NCI-H510A treated with DMSO at 0.1 percent for 48 hours (cell line): ENCODE measurements around the gene ANK2.

Source experiments
- DNase-seq: peaks from one replicate; lab custom pipeline; 2025; lab: John Stamatoyannopoulos, UW

ANK2 gene

DNA sequence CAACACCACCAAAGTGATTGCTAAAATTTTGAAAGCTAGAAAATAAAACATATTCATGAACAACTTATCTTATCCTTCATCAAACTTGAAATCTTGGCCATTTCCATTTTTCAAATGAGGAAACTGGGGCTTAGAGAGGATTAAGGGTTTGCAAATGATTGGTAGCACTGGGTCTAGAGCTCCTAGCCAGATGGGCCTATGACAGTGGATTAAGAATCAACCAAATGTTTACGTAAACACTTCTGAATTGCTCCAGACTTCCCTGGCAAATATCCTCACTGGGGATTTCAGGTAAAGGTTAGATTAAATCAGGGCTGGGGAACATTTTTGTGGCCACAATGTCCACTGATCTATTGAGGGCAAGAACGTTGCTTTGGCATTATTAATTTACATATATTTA is 241.2 kb downstream of the ANK2 start:
- no peak for DNase-seq

DNA sequence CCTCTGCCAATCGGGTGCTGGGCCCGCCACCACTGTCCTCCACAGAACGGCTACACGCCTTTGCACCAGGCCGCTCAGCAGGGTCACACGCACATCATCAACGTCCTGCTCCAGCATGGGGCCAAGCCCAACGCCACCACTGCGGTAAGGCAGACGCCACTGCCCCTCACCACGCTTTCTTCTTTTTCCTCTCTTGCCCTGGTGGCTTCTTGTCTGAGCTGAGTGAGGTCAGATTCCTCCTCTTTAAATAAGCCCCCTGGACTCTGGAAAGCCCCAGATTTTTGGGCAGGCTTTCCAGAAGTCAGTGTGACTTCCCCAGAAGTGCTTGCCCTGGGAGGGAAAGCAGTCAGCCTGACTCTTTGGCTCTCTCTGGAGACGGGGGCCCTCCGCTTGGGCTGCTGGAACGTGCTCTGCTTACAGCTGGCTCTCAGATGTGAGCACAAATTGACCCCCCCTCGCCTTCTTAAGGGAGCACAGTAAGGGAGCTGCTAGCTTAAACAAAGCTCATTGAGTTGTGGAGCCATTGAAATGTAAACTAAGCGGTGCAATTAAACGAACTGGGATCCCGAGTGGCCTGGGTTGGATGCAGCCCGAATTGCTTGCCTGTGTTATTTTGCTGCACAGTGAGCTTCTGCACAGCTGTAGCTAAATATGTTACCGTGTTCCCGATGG is 243.1 kb downstream of the ANK2 start:
- peak; percentile 3 for DNase-seq

DNA sequence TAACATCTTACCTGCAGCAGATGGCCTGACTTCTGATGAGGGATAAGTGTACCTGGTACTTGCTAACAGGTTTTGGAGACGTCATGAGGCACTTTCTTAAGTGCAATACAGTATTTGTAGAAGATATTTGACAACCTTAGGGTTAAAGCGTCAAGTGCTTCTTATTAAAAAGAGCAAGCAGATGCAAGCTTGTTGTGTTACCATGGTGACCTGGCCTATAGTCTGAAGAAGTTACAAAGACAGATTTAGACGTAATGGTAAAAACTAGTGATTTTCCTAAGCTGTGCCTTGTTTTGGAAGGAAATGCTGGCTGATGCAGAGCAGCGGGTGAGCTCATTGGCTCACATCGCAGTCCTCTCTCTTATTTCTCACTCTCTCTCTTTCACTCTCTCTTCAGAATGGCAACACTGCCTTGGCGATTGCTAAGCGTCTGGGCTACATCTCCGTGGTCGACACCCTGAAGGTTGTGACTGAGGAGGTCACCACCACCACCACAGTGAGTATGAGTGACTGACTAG is 243.6 kb downstream of the ANK2 start:
- DNase-seq = no peak

DNA sequence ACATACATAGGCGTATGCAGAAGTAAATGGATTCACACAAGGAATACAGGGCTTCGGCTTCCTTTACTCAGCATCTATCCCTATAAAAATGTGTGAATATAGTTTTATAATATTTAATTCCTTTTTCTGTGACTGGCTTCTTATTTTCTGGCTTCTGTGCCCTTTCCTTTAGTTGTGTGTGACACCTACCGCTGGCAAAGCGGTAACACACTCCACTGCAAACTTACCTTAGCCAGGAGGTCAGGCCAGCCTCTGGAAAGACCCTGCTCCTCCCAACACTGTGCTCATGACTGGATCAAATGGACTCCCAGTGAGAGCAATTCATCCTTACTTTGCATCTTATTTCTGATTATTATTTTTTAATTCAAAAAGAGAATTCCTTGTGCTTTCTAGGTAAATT is 244.2 kb downstream of the ANK2 start:
- no peak for DNase-seq

DNA sequence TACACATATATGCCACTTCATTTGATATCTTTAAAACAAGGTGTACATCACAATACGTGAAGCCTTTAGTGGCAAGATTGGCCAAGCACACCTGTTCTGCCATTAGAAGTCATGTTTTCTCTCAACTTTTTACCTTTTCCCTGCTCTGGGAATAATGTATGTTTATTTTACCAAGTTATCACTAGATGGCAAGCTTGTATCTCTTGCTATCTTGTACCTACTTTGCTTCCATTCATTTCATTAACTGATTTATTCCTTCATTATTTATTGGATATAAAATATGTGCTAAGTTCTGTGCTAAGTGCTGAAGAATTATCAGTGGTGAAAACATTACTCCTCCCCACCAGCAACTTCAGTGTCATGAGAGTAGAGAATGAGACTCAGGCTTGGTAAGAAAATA is 245.5 kb downstream of the ANK2 start:
- no peak for DNase-seq

DNA sequence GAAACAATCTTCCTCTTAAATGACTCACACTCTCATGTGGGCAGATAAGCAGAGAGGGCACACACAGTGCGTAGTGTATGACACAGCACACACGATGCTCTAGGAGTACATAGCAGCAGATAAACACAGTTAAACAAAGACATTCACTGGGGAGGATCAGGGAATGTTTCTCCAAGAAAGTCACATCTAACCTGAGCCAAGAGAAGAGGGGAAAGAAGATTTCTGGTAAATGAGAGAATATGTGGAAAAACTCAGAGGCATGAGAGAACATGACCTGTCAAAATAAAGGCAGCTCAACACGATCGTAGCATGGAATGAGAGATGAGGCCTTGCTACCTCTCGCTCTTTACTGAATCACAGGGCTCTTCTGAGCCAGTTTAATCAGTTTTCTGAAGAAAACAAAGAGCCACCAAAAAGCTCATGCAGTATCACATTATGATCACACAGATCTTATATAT is 251.0 kb downstream of the ANK2 start:
- DNase-seq = no peak

DNA sequence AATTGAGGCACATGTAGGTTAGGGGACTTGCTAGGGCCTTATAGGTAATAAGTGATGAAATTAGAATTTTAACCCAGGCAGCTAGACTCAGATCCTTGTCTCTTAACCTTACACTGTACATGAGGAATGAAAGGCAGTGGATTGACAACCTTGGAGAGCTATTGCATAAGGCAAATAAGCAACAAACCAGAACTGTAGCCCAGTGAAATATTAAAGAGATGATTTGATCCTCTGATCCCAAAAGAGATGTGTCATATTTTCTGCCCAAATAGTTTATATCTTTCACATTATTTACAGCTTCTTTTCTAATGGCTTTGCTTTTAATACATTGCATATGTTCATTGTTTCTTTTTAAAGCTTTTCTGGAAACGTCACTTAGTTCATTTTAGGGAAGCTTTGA is 252.6 kb downstream of the ANK2 start:
- DNase-seq = no peak

DNA sequence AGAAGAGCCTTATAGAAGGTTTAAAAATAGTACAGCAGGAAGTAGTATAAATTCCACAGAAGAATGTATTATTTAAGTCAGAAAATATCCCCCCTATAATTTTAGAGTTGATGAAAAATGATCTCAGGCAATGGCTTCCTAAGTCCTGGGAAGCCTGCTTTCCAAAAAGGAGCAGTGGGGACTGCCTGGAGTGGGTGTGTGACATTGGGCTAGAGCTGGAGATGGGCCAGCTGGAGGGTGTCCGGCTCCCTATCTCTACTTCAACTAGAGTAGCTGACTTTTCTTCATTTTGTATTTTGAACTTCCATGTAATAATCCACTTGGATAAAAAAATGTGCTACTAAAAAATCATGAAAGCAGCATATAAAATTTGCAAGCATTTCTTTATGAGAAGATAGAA is 253.9 kb downstream of the ANK2 start:
- DNase-seq = no peak

DNA sequence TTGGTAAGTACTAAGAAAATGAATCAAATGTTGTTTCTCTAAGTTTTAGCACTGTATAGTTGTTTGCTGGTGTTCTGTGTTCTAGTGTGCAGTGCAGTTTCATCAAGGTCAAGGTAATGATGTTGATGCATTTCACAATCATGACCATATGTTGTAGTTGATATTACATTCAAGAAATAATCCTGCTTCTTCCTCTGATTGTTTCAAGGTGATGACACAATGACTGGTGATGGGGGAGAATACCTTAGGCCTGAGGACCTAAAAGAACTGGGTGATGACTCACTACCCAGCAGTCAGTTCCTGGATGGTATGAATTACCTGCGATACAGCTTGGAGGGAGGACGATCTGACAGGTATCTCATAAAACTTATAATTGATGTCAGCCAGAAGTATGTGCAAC is 261.6 kb downstream of the ANK2 start:
- DNase-seq = no peak

DNA sequence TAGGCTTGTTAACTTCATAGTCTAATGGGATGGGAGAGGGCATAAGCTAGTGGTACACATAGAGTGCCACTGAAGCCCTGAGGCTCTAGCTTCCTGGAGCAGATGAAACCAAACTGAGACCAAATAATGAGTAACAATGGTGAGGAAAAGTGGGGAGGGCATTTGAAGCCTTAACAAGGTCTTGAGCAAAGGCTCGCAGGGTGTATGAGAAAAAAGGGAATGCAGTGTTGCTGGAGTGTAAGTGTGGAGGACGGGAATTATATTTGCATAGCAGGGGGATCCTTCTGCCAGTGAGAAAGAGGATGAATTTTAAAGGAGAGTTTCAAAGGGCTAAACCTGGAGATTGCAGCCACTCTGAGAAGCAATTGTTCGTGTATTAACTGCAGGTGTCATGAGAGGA is 263.1 kb downstream of the ANK2 start:
- DNase-seq = no peak

DNA sequence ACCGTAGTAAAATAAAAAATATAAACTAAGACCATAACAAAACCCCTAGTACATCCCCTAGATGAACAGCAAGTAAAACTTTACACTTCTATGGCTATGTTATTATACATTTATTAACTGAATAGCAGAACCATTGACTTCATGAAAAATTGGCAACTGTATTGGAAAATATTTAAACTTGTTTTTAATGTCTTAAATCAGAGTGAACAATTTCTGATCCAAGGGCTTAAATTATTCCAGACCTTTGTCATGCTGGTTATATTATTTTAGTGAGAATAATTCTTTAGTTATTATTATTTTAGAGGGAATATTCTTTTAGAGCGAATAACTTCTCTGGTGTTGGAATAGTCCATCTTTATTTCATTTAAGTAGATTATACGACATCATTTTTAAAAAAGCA is 265.0 kb downstream of the ANK2 start:
- DNase-seq = no peak

DNA sequence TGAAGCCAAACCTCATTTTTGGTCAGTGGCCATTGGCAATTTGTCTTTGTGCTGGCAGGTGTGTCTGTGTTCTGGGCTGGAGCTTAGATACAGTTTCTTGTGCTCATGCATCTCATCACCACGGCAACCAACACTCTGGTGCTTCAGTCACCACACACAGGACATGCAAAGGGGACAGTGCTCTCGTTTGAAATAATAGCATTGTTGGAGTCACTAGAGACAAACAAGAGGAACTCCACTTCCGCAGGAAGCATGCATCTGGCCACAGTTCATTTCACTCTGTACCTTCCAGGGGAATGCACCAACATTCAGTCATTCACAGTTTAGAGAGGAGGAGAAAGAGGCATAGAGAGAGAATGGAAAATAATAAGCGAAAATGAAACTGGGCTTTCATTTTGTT is 267.4 kb downstream of the ANK2 start:
- no peak for DNase-seq

DNA sequence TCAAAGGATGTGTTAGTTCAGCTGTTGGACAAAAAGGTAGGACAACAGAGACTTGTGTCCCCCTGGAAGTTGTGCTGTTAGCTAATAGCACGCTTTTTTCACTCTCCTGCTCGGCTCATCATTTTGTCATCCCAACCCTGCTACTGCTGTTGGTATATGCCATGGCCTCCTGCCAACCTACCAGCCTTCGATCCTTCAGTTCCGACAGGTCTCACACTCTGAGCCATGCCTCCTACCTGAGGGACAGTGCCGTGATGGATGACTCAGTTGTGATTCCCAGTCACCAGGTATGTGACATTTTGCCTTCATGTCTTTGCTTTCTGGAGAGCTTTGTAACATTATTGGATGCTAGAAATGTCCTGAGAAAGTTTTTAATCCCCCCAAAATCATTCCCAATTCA is 268.1 kb downstream of the ANK2 start:
- no peak for DNase-seq

DNA sequence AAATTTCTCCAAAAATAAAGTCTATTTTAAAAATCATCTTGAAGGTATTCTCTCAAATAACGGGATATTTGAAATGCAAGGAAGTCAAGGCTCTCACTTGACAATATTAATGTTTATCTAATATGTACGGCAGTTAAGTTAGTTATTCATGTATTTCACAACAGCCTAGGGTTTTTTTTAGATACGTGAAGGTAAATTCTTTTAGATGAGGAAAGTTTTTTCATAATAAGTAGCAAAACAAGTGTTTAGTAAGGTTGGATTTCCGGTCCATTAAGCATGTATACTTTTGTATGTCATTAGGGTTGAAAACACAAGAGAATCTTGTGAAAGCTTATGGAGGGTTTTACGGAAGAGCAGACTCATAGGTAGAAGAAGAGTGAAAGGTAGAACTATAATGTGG is 273.3 kb downstream of the ANK2 start:
- DNase-seq = no peak

DNA sequence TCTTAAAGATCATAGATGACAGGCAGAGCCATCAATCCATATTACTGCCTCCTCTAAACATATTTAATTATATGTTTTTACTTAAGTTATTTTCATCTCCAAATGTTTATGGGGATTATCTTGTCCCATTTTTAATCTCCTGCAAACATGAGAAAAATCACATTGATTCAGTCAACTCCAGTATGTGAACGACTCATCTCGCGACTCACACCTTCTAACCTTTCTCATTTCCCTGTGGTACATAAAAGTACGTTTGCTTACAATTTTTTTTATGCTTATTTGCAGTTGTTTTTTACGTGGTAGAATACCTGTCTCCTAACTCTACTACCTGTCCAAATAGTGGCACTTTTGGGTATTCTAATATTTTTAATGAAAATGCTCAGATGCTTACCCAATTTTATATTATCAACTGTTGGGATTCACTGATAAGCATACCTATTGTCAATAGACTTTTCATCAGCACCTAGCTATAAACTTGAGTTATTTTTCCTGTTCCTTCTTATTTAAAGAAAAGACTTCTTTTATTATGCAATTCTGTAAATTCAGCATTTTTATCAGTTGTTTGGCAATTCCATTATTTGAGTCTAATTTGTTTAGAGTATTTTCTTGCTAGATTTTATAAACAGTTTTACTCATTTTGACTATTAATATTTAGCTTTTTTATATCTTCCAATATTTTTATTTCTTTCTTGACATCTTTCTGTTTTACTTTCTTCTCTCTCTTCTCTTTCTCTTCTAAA is 276.6 kb downstream of the ANK2 start:
- DNase-seq = no peak

DNA sequence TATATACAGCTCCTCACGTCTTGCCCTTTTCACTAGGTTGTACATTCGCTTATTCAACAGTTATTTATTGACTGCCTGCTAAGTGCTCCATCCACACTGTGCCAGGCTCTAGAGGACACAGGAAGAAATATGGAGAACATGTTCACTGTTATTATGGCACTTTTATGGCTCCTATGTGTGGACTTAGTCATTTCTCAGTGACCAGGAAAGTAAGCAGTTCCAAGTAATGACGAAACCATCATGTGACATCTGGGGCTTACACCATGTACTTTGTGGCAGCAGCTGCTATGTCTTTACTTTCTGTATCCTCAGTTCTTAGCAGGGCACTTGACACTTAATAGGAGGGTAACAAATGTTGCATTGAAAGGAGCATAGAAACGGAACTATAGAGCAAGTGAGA is 278.0 kb downstream of the ANK2 start:
- DNase-seq = peak; percentile 25

DNA sequence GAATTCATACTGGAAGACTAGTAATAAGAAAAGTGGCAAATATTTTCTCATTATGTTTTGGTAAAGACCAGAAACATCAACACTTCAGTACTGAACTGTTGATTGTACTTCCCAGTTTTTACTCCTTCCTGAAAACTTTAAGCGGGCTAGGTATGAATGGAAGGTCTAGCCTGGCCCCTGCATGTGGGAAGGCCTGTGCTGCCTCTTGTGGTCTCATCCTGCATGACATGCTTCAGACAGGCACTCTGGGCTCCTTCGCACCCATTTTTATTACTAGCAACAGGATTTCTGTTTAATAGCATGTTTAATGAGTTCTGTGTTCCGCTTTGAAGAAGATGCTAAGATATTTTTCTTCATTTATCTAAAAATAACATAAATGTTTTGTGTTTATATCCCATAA is 279.1 kb downstream of the ANK2 start:
- no peak for DNase-seq

DNA sequence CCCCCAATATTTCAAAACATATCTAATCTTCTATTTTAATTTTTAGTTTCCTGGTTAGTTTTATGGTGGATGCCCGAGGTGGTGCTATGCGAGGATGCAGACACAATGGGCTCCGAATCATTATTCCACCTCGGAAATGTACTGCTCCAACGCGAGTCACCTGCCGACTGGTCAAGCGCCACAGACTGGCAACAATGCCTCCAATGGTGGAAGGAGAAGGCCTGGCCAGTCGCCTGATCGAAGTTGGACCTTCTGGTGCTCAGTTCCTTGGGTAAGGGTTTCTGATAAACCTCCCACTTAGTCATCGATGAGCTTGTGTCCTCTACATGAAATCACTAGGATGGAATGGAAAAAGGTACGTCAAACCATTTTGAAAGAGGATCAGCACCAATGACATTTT is 280.7 kb downstream of the ANK2 start:
- DNase-seq = no peak

DNA sequence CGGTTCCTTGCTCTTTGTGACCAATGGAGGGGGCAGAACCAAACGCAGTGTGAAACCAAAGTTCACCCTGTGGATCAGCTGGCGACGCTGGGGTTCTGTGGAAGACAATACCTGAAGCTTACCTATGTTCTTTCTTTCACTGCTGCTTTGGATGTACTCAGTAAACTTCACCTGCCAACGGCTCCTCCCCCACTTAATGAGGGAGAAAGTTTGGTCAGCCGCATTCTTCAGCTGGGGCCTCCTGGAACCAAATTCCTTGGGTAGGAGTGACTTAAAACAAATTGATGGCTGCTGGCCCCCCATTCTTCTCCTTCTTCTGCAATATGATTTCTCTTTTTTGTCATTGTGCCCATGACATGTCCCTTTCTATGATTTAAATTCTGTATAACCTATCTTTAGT is 282.4 kb downstream of the ANK2 start:
- DNase-seq = no peak

DNA sequence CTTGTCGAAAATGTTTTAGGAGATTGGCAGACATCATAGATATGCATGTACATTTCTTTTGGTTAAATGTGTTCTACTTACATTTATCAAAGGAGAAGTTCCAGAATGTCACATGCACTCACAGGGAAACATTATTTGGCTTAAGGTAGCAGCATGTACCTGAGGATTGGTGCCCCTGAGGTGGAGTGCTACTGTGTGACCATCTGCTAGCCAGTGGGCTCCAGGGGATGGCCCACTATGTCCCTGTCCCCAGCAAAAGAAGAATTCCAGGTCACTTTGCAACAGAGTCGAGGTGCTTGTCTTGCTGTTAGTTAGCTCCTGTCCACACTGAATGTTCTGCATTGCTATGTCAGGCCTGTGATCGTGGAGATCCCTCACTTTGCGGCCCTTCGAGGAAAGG is 283.2 kb downstream of the ANK2 start:
- no peak for DNase-seq

DNA sequence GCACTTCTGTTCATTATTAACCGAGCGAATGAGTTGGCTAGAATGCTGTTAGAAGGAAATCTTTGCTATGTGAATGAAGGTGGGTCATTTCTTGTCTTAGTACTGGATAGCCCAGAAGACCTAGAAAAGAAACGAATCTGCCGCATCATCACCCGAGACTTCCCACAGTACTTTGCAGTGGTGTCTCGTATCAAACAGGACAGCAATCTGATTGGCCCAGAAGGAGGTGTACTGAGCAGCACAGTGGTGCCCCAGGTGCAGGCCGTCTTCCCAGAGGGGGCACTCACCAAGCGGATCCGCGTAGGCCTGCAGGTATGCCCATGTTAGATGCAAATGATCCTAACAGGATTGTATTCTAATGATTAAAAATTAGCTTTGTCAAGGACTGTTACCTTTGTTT is 286.3 kb downstream of the ANK2 start:
- no peak for DNase-seq

DNA sequence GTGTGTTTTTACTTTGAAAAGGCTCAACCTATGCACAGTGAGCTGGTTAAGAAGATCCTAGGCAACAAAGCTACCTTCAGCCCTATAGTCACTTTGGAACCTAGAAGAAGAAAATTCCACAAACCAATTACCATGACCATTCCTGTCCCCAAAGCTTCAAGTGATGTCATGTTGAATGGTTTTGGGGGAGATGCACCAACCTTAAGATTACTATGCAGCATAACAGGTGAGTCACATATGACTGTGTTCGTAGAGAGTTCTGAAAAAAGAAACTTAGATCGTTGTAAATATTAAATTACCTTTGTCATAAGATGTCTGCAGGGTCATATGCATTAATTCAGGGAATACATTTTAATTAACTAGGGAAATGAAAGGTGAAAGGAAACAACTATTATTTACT is 287.1 kb downstream of the ANK2 start:
- DNase-seq = no peak

DNA sequence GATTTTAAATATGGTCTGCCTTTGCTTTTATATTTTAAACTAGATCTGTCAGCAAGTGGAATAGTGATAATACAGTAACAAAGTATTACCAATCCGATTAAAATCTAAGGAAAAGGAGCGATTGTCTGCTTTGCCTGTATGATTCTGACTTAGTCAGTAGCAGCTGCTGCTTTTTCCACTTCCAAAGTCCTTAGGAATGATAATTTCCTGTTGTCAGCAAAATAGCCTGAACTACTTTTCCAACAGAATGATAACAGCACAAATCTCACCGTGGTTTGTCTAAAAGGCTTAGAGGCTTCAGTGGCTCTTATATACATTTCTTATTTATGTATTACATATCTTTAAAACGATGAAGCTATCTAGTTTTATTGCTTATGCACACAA is 290.0 kb downstream of the ANK2 start:
- no peak for DNase-seq

DNA sequence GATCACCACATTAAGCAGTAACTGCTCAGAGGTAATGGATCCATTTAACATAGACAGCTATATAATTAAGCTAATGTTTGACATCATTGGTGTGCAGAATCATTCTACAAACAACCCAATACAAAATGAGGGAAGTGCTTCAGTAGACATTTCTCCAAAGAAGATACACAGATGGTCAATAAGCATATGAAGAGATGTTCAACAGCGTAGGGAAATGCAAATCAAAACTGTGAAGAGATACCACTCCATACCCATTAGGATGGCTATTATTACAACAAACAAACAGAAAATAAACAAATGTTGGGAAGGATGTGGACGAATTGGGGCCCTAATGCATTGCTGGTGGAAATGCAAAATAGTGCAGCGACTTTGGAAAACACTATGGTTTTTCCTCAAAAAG is 294.6 kb downstream of the ANK2 start:
- no peak for DNase-seq
